Right kidney (tissue), 1 donor: ENCODE data around the gene ENTPD7.
"Not testable (repeated sequence)": the region's sequence is repeated elsewhere in the genome, so short reads cannot be mapped to it uniquely, and the experiment has no call there.

ENCODE experiments used
- DNase-seq: peaks from one replicate; pipeline ENCODE4 v3.0.0-alpha.2; 2016

The ENTPD7 gene

DNA sequence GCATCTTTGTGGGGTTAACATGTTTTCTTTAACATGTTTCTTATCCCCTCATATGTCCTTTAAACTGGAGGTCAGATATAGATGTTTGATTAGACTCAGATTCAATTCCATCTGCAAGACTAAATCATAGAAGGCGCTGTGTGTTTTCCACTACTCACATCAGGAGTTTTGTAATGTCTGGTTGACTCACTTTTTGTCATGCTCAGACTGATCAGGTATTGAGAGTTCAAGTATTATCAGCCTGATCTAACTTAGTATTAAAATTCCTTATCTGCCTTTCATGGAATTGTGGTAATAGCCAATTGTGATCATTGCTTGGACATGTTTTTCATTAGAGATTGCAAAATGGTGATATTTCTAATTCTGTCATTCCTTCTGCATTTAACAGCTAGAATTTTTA, 30.2 kb downstream of the ENTPD7 start:
- DNase-seq = no peak

DNA sequence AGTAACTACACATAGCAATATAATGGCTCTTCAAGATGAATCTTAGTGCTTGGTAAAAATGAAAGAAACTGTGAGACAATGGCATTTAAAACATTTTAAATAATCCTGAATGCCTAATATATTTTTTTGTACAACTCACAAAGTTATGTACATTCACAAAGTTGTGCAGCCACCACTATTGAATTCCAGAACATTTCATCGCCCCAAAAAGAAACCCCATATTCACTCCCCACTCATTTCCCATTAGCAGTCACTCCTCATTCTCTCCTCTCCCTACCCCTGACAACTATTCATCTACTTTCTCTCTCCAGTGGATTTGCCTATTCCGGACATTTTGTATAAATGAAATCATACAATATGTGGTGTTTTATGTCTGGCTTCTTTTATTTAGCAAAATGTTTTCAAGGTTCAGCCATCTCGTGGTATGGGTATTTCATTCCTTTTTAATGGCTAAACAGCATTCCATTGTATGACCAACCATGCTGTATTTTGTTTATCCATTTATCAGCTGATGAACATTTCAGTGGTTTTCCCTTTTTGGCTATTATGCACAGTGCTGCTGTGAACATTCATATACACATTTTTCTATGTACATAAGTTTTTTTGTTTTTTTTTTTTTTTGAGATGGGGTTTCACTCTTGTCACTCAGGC, 34.7 kb downstream of the ENTPD7 start:
- DNase-seq = no peak

DNA sequence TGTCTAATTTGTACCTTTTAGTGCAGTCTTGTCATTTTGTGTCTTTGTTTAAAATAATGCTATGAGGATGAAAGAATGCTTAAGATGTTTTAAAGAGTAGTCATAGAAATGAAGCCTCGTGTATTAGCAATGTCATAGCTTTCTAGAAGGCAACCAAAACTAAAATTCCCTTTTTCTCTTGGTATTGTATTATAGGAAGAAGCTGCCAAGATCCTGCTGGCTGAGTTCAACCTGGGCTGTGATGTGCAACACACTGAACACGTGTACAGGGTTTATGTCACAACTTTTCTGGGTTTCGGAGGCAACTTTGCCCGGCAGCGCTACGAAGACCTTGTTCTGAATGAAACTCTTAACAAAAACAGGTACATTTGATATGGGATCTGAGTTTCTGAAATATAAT, 36.5 kb downstream of the ENTPD7 start:
- DNase-seq = no peak

DNA sequence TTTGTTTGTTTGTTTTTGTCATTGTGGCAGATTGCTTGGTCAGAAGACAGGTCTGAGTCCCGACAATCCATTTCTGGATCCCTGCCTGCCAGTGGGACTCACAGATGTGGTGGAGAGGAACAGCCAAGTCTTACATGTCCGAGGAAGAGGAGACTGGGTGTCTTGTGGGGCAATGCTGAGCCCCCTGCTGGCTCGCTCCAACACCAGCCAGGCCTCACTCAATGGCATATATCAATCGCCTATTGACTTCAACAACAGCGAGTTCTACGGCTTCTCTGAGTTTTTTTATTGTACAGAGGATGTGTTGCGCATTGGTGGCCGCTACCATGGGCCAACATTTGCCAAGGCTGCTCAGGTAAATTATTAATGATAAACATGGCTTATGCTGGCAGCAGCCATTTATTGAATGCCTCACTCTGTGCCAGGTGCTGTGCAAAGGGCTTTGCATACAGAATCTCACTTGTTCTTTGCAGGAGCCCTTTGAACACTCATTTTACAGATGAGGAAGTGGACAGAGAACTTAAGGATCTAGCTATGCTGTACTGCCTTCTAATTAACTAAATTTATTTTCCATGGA, 39.3 kb downstream of the ENTPD7 start:
- no peak for DNase-seq

DNA sequence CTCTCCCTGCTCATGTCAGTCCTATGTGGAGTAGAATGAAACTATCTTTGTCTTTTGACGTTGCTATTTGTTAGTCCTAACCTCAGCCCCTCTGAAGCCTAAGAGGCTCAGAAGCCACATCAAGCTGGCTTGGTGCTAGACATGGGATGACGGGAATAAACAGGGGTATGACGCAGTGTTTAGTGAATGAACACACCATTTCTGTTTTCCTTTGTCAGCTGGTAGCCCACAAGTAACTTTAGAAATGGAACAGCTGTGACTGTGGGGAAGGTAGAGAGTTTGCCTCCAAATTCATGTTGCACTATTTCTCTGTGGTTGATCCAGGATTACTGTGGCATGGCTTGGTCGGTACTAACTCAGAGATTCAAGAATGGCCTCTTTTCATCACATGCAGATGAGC, 41.3 kb downstream of the ENTPD7 start:
- no peak for DNase-seq

DNA sequence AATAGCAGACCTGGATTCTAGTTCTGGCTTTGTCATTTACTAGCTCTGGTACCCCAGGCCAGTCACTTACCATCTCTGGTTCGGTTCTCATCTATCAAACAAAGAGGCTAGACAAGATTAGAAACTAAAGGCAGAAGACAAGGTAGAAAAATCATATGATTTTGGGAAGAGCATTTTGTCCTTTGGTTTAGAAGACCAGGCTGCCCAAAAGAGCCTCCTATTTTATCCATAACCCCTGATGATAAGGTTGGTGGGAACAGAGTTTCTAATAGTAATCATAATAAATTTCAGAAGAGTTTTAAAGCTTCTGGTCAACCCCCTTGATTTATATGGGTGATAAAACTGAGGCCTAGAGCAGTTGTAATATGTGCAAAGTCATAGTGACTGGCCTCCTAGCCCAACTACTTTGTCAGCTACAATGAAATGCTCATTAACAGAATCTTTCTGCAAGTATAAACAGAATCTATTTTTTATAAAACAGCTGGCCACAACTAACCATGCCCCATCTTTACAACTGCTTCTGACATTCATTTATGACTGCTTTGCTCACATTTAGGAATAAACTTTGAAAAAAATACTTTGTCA, 49.2 kb downstream of the ENTPD7 start:
- DNase-seq = no peak

DNA sequence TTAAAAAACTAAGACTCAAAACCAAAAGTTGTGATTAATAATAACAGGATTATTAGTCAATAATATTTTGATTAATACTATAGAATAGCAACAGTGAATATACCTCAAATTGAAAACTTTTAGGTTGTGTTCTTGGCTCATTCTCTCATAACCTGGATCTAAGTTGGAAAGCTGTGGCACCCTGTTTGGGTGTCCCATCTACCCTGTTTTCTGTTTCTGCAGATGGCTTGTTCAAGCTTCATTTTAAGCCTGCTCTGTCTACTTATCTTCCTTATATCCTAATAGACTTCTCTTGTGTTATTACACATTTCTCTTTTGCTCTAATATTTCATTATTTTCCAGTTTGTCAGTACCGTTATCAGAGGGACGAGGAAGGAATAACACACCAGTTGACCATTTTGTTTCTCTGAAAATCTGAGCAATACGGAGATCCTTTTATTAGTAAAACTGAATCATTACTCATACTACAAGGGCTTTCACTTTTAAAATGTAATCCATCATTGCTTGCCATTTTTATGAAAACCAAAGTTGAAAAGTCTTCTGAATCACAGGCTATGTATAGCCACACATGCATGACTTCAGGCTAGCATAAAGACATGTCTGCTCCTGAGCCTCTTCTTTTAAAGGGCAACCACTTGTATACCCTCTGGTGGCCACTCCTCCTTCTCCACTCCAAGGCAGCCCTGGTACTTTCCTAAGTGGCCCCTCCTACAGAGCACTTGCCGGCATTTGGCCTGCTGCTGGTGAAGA, 50.3 kb downstream of the ENTPD7 start:
- DNase-seq = no peak

DNA sequence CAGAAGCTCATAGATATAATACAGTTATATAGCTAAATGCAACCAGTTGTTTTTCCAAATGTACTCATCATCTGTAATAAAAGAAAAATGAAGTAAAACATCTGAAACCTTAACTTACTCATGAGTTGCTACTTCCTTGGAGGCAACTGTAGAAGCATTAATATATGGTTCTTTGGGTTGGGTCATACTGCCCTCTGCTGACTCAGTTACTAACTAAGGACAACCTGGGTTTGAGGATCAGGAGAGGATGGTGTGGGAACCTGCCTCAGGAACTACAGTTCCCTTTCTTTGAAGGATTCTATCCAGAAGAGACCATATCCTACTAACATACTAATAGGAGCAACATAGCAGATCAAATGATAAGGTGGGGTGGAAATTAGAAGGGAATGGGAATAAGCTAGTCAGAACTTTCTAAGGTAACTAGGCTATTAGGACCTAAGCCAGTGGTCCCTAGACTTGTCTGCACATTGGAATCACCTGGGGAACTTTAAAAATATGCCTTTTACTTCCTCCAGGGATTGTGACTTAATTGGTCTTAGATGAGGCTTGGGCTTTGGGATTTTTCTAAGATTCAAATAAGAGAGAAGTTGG, 51.9 kb downstream of the ENTPD7 start:
- DNase-seq = no peak

DNA sequence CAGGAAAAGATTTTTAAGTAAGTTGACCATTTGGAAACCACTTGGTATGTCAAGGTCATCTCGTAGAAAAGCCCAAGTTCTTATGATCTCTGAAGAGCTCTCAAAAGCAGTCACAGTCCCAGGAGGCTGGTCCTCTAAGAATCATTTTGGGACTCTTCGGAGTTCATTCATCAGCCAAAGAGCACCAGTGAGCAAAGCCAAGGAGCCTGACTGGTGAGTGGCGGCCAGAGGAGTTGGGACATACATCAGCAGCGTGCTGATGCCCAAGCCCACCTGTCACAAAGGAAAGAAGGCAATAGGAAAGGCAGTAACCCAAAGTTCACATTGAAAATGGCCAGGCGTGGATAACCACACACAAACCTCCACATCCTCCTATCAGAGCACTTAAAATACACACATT, 55.1 kb downstream of the ENTPD7 start:
- no peak for DNase-seq

DNA sequence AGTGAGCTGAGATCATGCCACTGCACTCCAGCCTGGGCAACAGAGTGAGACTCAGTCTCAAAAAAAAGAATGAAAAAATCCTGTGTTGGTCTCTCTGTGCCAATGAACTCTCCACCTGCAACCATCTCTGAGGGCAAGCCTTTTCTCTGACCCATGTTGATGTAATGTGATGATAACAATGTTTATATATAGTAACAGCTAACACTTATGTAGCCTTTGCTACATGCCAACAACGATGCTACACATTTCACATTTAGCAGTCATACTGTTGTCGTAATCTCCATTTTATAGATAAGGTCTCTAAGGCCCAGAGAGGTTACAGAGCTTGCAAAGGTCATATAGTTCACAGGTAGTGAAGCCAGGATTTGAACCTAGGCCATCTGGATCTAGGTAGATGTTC, 61.1 kb downstream of the ENTPD7 start:
- DNase-seq = no peak

DNA sequence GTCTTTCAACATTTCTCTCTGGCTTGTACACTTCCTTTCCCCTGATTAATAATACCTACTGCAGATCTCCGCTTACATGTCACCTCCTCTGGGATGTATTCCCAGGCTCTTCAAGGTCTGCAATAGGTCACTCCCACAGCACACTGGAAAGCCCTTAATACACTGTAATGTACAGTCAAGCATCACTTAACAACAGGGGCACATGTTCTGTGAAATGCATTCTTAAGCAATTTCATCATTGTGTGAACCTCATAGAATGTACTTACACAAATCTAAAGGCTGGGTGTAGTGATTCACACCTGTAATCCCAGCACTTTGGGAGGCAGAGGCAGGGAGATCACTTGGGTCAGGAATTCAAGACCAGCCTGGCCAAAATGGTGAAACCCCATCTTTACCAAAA, 70.7 kb downstream of the ENTPD7 start:
- no peak for DNase-seq

DNA sequence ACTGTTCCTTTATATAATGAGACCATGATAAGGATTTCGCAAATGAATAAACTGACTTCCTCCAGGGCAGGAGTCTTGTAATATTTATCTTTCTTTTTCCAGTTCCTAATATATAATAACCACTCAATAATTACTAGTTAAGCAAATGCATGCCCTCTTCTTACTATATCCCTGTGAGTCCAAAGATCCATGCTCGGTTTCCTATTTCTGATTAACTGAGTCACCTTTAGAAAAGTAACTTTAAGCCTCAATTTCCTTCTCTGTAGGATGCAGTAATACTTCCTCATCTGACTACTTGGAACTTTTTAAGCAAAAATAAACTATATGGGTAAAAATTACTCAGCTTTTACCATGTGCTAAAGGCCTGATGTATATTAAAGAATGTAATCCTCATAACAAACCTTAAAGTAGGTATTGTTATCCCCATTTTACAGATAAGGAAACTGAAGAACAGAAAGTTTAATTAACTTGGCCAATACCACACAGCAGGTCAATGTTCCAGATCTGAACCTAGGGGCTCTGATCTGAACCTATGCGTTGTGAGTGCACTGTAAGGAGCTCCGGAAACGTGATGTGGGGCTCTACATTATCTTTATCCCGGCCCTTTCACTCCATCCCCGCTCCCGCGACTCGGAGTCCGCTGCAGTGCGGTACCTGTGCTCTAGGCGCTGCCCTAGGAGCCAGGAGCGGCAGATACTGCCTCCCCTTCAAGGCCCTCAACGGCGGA, 72.2 kb downstream of the ENTPD7 start:
- no peak for DNase-seq

DNA sequence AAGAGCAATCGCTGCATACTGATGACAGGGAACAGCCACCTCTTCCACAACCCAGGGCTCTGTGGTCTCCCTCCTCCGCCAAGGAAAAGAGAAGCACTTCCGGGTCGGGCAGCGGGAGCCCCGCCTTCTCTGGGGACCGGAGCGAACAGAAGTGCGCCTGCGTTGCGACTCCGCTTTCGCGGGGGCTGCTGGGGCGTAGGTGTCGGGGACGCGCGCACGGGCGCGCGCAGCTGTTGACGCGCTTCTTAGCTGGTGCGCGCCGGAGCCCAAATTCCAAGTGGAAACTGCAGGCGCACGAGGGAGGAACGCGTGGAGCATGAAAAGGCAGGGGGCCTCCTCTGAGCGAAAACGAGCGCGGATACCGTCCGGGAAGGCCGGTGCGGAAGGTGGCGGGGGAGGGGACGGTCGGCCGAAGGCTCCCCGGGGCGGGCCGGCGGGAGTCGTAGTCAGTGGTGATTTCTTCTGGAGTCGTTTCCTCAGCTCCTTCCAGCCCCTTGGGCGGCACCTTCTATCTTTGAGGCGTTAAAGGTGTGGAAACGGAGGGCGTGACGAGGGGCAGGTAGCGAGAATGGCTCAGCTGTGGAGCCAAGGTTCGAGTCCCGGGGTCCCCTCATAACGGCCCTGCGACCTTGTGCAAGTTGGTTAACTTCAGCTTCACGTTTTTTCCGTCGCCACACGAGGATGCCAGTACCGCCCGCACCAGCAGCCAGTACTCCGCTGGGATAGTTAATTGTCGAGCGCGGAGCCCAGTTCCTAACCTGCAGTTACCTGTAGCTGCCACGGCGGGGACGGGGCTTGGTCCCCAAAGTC, 72.9 kb downstream of the ENTPD7 start, which contains the start of the genes COX15 and CUTC:
COX15 (minus strand) TSS at position 95 of the 810 bp plus-strand sequence; CDS start at position 17, 78 bp downstream.
CUTC (plus strand) TSS at position 202 of the 810 bp plus-strand sequence; CDS start at position 317, 115 bp downstream.
- DNase-seq = peak; percentile 95

DNA sequence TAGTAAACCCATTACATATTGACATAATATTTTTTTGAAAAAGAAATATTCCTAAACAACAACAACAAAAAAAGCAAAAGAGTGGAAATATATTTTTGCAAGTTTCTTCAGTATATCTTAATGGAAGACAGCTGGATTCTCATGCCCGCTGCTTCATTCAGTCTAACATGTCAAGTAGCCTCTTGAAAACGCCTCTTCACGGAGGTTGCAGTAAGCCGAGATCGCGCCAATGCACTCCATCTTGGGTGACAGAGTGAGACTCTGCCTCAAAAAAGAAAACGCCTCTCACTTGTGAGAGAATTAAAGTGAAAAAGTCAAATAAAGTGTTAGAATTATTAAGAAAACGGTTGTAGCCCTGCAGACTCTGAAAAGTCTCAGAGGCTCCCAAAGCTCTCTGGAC, 74.1 kb downstream of the ENTPD7 start:
- DNase-seq = no peak

DNA sequence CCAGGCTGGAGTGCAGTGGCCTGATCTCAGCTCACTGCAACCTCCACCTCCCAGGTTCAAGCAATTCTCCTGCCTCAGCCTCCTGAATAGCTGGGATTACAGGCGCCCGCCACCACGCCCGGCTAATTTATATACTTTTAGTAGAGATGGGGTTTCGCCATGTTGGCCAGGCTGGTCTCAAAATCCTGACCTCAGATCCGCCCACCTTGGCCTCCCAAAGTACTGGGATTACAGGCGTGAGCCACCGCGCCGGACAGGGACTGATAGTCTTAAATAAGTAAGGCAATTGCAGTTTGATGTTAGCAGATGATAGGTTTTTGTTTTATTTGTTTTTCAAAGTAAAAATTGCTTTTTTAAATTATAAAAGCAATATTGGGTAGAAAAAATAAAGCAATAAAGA, 74.8 kb downstream of the ENTPD7 start:
- DNase-seq = not testable (repeated sequence)

DNA sequence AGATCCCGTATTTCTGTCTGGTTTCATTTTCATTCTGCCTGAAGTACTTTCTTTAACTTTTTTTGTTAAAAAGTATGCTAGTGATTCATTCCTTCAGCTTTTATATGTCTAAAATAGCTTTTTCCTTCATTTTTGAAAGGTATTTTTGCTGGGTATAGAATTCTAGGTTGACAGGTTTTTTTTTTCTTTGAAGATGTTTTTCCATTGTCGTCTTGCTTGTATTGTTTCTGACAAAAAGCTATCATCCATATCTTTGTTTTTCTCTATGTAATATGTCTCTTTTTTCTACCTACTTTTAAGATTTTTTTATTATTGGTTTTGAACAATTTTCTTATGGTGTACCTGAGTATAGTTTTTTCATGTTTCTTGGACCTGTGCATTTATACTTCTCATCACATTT, 81.0 kb downstream of the ENTPD7 start:
- no peak for DNase-seq

DNA sequence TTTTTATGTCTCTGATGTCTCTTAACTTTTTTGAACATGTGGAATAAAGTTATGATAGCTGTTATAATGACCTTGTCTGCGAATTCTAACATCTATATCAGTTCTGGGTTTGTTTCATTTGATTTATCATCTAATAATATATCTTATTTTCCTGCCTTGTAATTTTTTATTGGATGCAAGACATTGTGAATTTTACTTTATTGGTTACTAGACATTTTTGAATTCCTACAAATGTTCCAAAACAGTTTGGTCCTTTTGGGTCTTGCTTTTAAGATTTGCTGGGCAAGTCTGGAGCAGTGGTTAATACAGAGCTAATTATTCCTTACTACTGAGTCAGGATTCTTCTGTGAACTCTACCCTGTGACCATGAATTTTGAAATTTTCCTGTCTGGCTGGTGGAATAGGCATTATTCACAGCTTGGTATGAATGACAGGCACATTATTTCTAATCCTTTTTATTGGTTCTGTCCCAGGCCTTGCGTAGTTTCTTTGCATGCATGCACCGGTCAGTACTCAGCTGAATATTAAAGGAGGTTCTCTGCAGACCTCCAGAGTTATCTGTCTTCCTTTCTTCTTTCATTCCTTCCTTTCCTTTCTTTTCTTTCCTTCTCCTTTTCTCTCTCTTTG, 81.7 kb downstream of the ENTPD7 start:
- no peak for DNase-seq

DNA sequence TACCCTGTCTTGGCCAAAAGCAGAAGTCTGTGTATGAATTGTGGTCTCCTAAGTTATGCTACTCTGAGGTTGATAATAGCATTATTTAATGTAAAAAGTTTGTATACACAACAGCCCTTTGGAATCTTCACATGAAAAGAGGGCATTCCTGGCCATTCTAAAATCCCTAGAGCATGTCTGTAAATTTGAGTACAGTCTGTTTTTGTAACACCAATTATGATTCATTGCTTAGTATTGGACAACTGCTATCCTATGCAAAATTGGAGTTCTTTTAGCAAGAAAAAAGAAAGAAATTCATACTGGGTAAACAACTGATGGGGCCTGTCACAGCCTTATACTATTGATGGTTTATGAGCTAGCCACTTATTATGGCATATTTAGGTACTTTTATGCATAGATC, 82.9 kb downstream of the ENTPD7 start:
- no peak for DNase-seq

DNA sequence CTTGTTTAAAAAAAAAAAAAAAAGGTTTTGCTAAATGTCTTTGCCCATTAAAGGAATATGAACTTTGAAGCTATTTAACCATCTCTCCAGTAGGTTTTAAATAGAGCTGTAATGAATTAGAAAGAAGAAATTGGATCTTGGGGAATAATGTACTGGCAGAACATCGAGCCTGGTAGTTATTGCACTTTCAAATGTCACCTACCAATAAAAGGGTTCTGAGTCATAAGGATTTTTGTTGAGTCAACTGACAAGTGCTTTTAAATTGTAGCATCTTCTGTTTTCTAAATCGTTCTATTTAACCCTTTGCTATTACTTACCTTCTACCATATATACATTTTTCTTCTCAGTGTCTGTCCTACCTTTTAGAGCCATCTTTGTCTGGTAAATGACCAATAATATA, 83.4 kb downstream of the ENTPD7 start:
- DNase-seq = no peak

DNA sequence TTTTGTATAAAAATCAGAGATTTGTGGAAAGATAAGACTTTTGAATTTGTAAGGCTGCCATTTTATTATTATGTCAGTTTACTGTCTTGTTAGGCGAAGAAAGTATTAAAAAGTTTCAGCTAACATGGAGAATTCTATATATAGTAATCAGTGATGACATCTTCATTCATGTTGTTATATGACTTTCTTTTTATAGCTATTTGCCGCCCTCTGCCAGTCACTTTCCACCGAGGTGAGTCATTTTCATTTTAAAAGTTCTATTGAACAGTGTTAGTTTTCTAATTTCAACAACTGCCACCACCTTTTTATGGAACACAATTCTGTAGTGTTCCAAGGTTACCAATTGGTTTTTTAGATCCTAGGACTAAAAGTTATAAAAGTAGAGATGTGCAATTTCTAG, 84.5 kb downstream of the ENTPD7 start:
- DNase-seq = no peak

DNA sequence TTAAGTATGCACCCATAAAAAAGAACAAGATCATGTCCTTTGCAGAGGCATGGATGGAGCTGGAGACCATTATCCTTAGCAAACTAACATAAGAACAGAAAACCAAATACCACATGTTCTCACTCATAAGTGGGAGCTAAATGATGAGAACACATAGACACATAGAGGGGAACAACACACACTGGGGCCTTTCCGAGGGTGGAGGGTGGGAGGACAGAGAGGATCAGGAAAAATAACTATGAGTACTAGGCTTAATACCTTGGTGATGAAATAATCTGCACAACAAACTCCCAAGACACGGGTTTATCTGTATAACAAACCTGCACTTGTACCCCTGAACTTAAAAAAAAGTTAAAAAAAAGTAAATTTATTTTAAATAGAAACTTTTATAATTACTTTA, 86.9 kb downstream of the ENTPD7 start:
- DNase-seq = not testable (repeated sequence)
